Mucosa of stomach (tissue), 1 donor: ENCODE results near the gene GRK4.

Source experiments
- H3K27me3 ChIP-seq: one replicate; pipeline ENCODE4 v1.7.0; 2013; ENCODE audit warnings: mild to moderate bottlenecking, low read length; ENCODE audit not compliant: control insufficient read depth, insufficient read depth
- H3K36me3 ChIP-seq: one replicate; pipeline ENCODE4 v1.7.0; 2013; ENCODE audit warnings: low read length; ENCODE audit not compliant: control insufficient read depth, insufficient read depth
- H3K4me1 ChIP-seq: one replicate; pipeline ENCODE4 v1.7.0; 2013; ENCODE audit warnings: mild to moderate bottlenecking, low read length; ENCODE audit not compliant: control insufficient read depth, insufficient read depth
- H3K4me3 ChIP-seq: one replicate; pipeline ENCODE4 v1.7.0; 2013; ENCODE audit warnings: low read length
- H3K9ac ChIP-seq: one replicate; pipeline ENCODE4 v1.7.0; 2013; ENCODE audit warnings: mild to moderate bottlenecking, low read length, moderate library complexity
- H3K9me3 ChIP-seq: one replicate; pipeline ENCODE4 v1.7.0; 2013; ENCODE audit warnings: mild to moderate bottlenecking, low read length, moderate library complexity; ENCODE audit not compliant: control insufficient read depth
- donor health status: Pancreatic carcinoma.

Gene GRK4

DNA sequence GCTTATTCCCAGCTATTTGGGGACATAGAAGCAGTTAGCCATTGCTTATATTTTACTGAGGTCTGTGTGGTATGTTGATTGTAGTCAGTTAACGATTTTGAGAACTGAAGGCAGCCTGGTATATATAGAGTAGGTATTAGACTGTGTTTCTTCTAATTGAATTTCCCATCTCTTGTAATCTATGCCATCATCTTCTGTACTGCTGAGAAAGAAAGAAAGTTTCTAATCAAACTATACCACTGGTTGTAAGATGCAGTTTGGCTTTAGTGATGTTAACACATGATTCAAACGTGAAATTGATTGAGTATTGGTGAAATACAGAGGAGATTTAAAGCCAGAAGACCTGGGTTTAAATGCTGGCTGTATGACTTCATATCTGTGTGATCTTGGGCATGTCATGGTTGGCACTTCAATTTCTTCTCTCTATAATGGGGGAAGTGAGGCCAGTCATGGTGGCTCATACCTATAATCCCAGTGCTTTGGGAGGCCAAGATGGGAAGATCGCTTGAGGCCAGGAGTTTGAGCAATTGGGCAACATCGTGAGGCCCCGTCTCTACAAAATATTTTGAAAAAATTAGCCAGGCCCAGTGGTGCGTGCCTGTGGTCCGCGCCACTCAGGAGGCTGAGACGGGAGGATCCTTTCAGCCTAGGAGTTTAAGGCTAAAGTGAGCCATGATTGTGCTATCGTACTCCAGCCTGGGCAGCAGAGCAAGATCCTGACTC lies 122.7 kb downstream of the GRK4 start:
- Histone ChIP-seq H3K9me3 (no peaks in the 10 kb centered on the region), H3K27me3 (no peaks in the 10 kb centered on the region), H3K4me1 (no peaks in the 10 kb centered on the region), H3K9ac (no peak overlapping the region), H3K36me3 (peaks cover 4% of the 10 kb centered on the region), H3K4me3 (no peak overlapping the region)

DNA sequence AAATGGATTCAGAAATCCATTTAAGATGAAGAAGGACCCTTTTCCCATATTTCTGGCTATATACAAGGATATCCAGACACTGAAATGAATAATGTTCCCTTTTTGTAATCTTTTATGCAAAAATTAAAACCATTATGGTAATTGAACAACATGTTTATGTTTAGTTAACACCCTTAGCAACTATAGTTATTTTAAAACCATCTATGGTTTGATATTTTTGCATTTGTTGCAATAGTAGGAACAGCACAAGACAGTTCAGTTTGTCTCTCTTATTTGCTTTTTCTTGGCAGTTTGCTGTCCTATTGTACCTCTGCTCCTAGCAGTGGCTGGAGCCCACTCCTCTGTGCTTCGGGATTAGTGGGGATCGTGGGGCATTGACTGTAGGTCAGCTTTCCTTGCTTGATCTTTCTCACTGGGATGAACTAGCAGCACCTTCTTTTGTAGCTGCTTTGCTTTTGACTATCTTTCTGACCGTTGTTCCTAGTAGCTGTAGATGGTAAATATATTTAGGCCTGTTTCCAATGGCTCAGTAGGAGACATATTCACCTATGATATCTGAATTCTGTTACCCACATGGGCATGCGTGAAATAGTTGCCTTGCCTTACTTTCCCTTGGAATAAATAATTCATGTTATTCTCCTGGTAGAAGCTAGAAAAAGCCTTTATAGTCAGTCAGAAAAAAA lies 123.9 kb downstream of the GRK4 start:
- Histone ChIP-seq H3K4me3 (no peak overlapping the region), H3K27me3 (no peaks in the 10 kb centered on the region), H3K9me3 (no peaks in the 10 kb centered on the region), H3K9ac (no peak overlapping the region), H3K36me3 (peaks cover 4% of the 10 kb centered on the region), H3K4me1 (no peaks in the 10 kb centered on the region)
